Neural cell (in vitro differentiated cells): ENCODE measurements around the gene PABPN1L. TPM values are rescaled to one million over a fixed set of nuclear protein-coding genes. Genes with fewer than 3 reads are reported as not detected.

Experiments used
- H2AFZ ChIP-seq: fragments of 200-600, 300-800 bp; sonication (generic), shearing (Covaris generic); 2 replicates; pipeline ENCODE4 v1.6.0; 2014; ENCODE audit warnings: low read depth, mild to moderate bottlenecking, antibody characterized with exemption, low read length, moderate library complexity
- H3F3A ChIP-seq: fragments of 200-600 bp; shearing (Covaris generic); 2 replicates; pipeline ENCODE4 v1.6.1; 2016; ENCODE audit warnings: mild to moderate bottlenecking, moderate library complexity, mixed read lengths, antibody characterized with exemption, low read length; ENCODE audit not compliant: insufficient read depth, poor library complexity, severe bottlenecking
- H3K27ac ChIP-seq: fragments of 200-600, 300-800 bp; sonication (generic), shearing (Covaris generic); 2 replicates; pipeline ENCODE4 v1.5.1; 2014; ENCODE audit warnings: mild to moderate bottlenecking, low read length, moderate library complexity
- H3K27me3 ChIP-seq: fragments of 300-800, 200-600 bp; sonication (generic), shearing (Covaris generic); 2 replicates; pipeline ENCODE4 v1.6.0; 2014; ENCODE audit warnings: mild to moderate bottlenecking, low read depth, low read length, moderate library complexity; ENCODE audit not compliant: insufficient read depth
- H3K36me3 ChIP-seq: fragments of 300-800, 200-600 bp; sonication (generic), shearing (Covaris generic); 2 replicates; pipeline ENCODE4 v1.5.1; 2014; ENCODE audit warnings: mild to moderate bottlenecking, antibody characterized with exemption, low read length, moderate library complexity; ENCODE audit not compliant: insufficient read depth
- H3K4me2 ChIP-seq: fragments of 300-800, 200-600 bp; sonication (generic), shearing (Covaris generic); 2 replicates; pipeline ENCODE4 v1.6.0; 2014; ENCODE audit warnings: mild to moderate bottlenecking, low read length
- H3K4me3 ChIP-seq: fragments of 300-800, 200-600 bp; sonication (generic), shearing (Covaris generic); 2 replicates; pipeline ENCODE4 v1.5.1; 2014; ENCODE audit warnings: mild to moderate bottlenecking, low read length, moderate library complexity
- H3K79me2 ChIP-seq: fragments of 200-600 bp; shearing (Covaris generic); replicated peaks from 2 replicates; pipeline ENCODE4 v1.6.0; 2014; ENCODE audit warnings: mild to moderate bottlenecking, low read length, moderate library complexity; ENCODE audit not compliant: insufficient read depth
- H3K9ac ChIP-seq: fragments of 300-800, 200-600 bp; sonication (generic), shearing (Covaris generic); 2 replicates; pipeline ENCODE4 v1.6.1; 2016; ENCODE audit warnings: mild to moderate bottlenecking, low read length, mixed read lengths
- H3K9me2 ChIP-seq: fragments of 200-600 bp; shearing (Covaris generic); 2 replicates; pipeline ENCODE4 v1.6.1; 2016; ENCODE audit warnings: mild to moderate bottlenecking, low read length, mixed read lengths; ENCODE audit not compliant: insufficient read depth
- H3K9me3 ChIP-seq: fragments of 200-600, 300-800 bp; sonication (generic), shearing (Covaris generic); 2 replicates; pipeline ENCODE4 v1.6.1; 2016; ENCODE audit warnings: mild to moderate bottlenecking, mixed run types, low read length, moderate library complexity, mixed read lengths
- H4K20me1 ChIP-seq: fragments of 200-600 bp; shearing (Covaris generic); 2 replicates; pipeline ENCODE4 v1.6.1; 2016; ENCODE audit warnings: mild to moderate bottlenecking, mixed run types; ENCODE audit not compliant: insufficient read depth
- CTCF ChIP-seq: fragments of 450-650 bp; IDR thresholded peaks from 2 replicates; pipeline ENCODE4 v1.5.1; 2014; ENCODE audit warnings: antibody characterized with exemption, mild to moderate bottlenecking, moderate library complexity; ENCODE audit not compliant: poor library complexity, severe bottlenecking
- EP300 ChIP-seq: fragments of 450-650 bp; conservative IDR thresholded peaks from 2 replicates; pipeline ENCODE4 v1.6.1; 2014; ENCODE audit warnings: antibody characterized with exemption, mild to moderate bottlenecking, moderate library complexity; ENCODE audit not compliant: poor library complexity, severe bottlenecking
- EZH2 ChIP-seq: fragments of 200-600, 300-800 bp; shearing (Covaris generic), sonication (generic); IDR thresholded peaks from 2 replicates; pipeline ENCODE4 v1.6.1; 2014; ENCODE audit warnings: antibody characterized with exemption, low read length, borderline replicate concordance, mild to moderate bottlenecking; ENCODE audit not compliant: insufficient read depth, poor library complexity, severe bottlenecking
- MXI1 ChIP-seq: fragments of 450-650 bp; conservative IDR thresholded peaks from 2 replicates; pipeline ENCODE4 v1.6.1; 2014; ENCODE audit warnings: antibody characterized with exemption, mild to moderate bottlenecking; ENCODE audit not compliant: poor library complexity, severe bottlenecking
- POLR2AphosphoS5 ChIP-seq: IDR thresholded peaks from 2 replicates; pipeline ENCODE4 v1.6.1; 2012
- RAD21 ChIP-seq: fragments of 450-650 bp; conservative IDR thresholded peaks from 2 replicates; pipeline ENCODE4 v1.6.1; 2014; ENCODE audit warnings: antibody characterized with exemption, mild to moderate bottlenecking, moderate library complexity
- SMC3 ChIP-seq: fragments of 450-650 bp; conservative IDR thresholded peaks from 2 replicates; pipeline ENCODE4 v1.6.1; 2014; ENCODE audit warnings: antibody characterized with exemption, mild to moderate bottlenecking, moderate library complexity; ENCODE audit not compliant: poor library complexity
- TAF1 ChIP-seq: IDR thresholded peaks from 2 replicates; pipeline ENCODE4 v1.6.1; 2012; ENCODE audit warnings: low read depth
- polyA minus RNA-seq: library from RNA; depleted of rRNA, polyadenylated mRNA; stranded (reverse); fragments of >200 nt; gene quantifications from 2 replicates; pipeline ENCODE4 v1.2.3, GENCODE V29; 2014
- polyA plus RNA-seq: library from polyadenylated mRNA; depleted of rRNA; stranded (reverse); fragments of >200 nt; gene quantifications from 2 replicates; pipeline ENCODE4 v1.2.3, GENCODE V29; 2014
- TF ChIP-seq, protein P1 (sequence below): IDR thresholded peaks from 2 replicates; pipeline ENCODE4 v1.6.1; 2012; ENCODE audit warnings: borderline replicate concordance

Gene PABPN1L
- polyA plus RNA-seq: 0.20 and 0.48 TPM in 2 replicates
- polyA minus RNA-seq: not detected in 2 replicates

DNA sequence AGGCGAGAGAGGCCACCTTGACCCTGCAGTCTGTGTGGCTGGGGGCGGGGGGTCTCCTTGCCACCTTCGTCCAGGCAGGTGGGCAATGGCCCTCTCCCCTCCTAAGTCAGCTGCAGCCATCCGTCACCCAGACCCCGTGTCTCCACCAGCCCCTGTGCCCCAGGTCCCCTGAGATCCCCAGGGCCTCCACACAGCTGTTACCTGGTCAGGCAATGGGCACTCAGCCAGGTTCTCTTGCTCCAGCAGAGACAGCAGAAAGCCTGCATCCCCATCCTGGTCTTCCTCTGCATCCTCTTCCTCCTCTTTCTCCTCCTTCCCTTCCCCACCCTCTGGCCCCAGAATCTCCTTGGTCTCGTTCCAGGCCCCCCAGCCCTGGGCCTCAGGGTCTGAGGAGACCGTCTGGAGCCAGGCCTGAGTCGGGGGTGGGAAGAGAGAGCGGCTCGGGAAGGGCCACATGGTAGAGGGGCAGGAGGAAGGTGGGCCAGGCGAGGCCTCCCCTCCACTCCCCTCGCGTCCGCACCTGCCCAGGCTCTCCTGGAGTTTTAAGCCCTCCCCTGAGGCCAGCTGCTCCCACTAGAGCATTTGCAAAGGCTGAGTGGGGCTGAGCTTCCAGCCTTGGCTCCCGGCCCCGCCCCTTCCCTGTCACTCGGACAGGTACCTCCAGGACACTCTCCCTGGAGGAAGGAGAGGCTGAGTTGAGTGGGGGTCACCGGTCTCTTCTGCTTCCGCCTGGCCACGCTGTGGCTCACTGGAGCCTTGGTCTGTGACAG lies at the start of gene PABPN1L:
Gene PABPN1L, minus strand, starts transcription at position 510 of the 770 bp plus-strand sequence. Its CDS starts 54 bp downstream, at position 456.
- H3K9ac ChIP-seq: no peak within 1 kb of the TSS
- no peak within 1 kb of the TSS for H3K4me2 ChIP-seq
- H3K79me2 ChIP-seq: no peaks in the 10 kb centered on the region
- no peak within 1 kb of the TSS for H3K4me3 ChIP-seq
- H3K9me3 ChIP-seq: no peaks in the 10 kb centered on the region
- no peaks in the 10 kb centered on the region for H3K36me3 ChIP-seq
- H4K20me1 ChIP-seq: no peaks in the 10 kb centered on the region
- no peaks in the 10 kb centered on the region for H3F3A ChIP-seq
- H3K27ac ChIP-seq: no peak within 1 kb of the TSS
- no peaks in the 10 kb centered on the region for H3K27me3 ChIP-seq
- no peak within 1 kb of the TSS for H2AFZ ChIP-seq
- TF ChIP-seq EZH2 (no peak), SMC3 (no peak), MXI1 (no peak), TAF1 (no peak), POLR2AphosphoS5 (no peak), CTCF (no peak), EP300 (no peak), RAD21 (no peak)
- TF ChIP-seq, protein P1, sequence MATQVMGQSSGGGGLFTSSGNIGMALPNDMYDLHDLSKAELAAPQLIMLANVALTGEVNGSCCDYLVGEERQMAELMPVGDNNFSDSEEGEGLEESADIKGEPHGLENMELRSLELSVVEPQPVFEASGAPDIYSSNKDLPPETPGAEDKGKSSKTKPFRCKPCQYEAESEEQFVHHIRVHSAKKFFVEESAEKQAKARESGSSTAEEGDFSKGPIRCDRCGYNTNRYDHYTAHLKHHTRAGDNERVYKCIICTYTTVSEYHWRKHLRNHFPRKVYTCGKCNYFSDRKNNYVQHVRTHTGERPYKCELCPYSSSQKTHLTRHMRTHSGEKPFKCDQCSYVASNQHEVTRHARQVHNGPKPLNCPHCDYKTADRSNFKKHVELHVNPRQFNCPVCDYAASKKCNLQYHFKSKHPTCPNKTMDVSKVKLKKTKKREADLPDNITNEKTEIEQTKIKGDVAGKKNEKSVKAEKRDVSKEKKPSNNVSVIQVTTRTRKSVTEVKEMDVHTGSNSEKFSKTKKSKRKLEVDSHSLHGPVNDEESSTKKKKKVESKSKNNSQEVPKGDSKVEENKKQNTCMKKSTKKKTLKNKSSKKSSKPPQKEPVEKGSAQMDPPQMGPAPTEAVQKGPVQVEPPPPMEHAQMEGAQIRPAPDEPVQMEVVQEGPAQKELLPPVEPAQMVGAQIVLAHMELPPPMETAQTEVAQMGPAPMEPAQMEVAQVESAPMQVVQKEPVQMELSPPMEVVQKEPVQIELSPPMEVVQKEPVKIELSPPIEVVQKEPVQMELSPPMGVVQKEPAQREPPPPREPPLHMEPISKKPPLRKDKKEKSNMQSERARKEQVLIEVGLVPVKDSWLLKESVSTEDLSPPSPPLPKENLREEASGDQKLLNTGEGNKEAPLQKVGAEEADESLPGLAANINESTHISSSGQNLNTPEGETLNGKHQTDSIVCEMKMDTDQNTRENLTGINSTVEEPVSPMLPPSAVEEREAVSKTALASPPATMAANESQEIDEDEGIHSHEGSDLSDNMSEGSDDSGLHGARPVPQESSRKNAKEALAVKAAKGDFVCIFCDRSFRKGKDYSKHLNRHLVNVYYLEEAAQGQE: no peak
- H3K9me2 ChIP-seq: no peaks in the 10 kb centered on the region

GRCh38 chr16:88915639-88916327 lies 49.3 kb upstream of the PABPN1L start:
- Histone ChIP-seq H3F3A (no peaks in the 10 kb centered on the region), H2AFZ (no peak overlapping the region), H3K36me3 (no peaks in the 10 kb centered on the region), H3K4me2 (no peak overlapping the region), H3K27ac (no peak overlapping the region), H3K9ac (no peak overlapping the region), H3K79me2 (no peaks in the 10 kb centered on the region), H3K4me3 (no peak overlapping the region), H3K27me3 (no peaks in the 10 kb centered on the region), H3K9me3 (no peaks in the 10 kb centered on the region), H3K9me2 (no peaks in the 10 kb centered on the region), H4K20me1 (no peaks in the 10 kb centered on the region)
- TF ChIP-seq EZH2 (no peak), EP300 (no peak), CTCF (no peak), TAF1 (no peak), MXI1 (no peak), SMC3 (no peak), POLR2AphosphoS5 (no peak), RAD21 (no peak)
- TF ChIP-seq, protein P1: no peak
